Ovary (tissue), 9 donors: ENCODE measurements around the gene TM4SF4. TPM values are rescaled to one million over a fixed set of nuclear protein-coding genes. Genes with fewer than 3 reads are reported as not detected.
A peak's percentile ranks its signal among the peaks of the same experiment; 100 is the strongest.

Experiments used
- DNase-seq, 5 donors: peaks; one replicate each; pipeline ENCODE4 v3.0.0-alpha.2; 2019 to 2020
- H3K27ac ChIP-seq, 2 donors: fragments of 200-600 bp; one replicate each; pipeline versions ENCODE4 v1.5.1 to v1.8.0; 2019 to 2022
- H3K27me3 ChIP-seq: fragments of 200-600 bp; one replicate; pipeline ENCODE4 v1.8.0; 2022
- H3K36me3 ChIP-seq: fragments of 200-600 bp; sonication (generic); one replicate; pipeline ENCODE4 v1.5.1; 2019
- H3K4me1 ChIP-seq: one replicate; pipeline ENCODE4 v1.8.1; 2013; ENCODE audit warnings: mild to moderate bottlenecking, moderate library complexity; ENCODE audit not compliant: insufficient read depth
- H3K4me3 ChIP-seq: fragments of 200-600 bp; sonication (generic); one replicate; pipeline ENCODE4 v1.5.1; 2017
- H3K9me3 ChIP-seq, 2 donors: fragments of 200-600 bp in 1 of 2; sonication (generic) in 1 of 2; one replicate each; pipeline versions ENCODE4 v1.5.1 to v1.8.1; 2013 to 2019; ENCODE audit warnings: mild to moderate bottlenecking in 1 of 2, moderate library complexity in 1 of 2
- EP300 ChIP-seq: sonication (generic); formaldehyde crosslinking; IDR thresholded peaks from one replicate; pipeline ENCODE4 v1.6.1; 2017; ENCODE audit warnings: antibody characterized with exemption
- POLR2A ChIP-seq: fragments of 450-650 bp; IDR thresholded peaks from one replicate; pipeline ENCODE4 v1.6.1; 2017; ENCODE audit warnings: antibody characterized with exemption, mild to moderate bottlenecking, moderate library complexity
- WGBS, 3 donors: extraction: QIAGEN DNeasy Blood & Tissue Kit in 1 of 3; methylation state at CpG; one replicate each; pipeline versions ENCODE4 v1.1.5 to v1.1.7; 2013 to 2017; 5-methylcytosine and 5-hydroxymethylcytosine counted together
- intact Hi-C, 4 donors: fragments of 100-400 bp; cut with DNase I; formaldehyde crosslinking; loops; one replicate each; pipeline versions ENCODE4 v1.11.0 to v1.15.1; 2022 to 2023
- polyA plus RNA-seq, 2 donors: library from polyadenylated mRNA; stranded (reverse); fragments of 200-250 nt in 1 of 2; fragments of 350-450 nt in 1 of 2; fragmentation: Illumina TruSeq in 1 of 2; extraction: RNeasy Lipid Tissue Mini Kit (QIAGEN cat#74804) in 1 of 2; gene quantifications; one replicate each; pipeline ENCODE4 v1.2.3, GENCODE V29; 2013 to 2014
- total RNA-seq, 7 donors: library from RNA; depleted of rRNA in 2 of 7; stranded (reverse); fragments of >200 nt in 2 of 7; fragmentation: NEBNext Ultra II Directional in 3 of 7; extraction: Animal tissue kit (Norgen Biotek cat#: 25700) in 3 of 7; gene quantifications; one replicate each; pipeline versions ENCODE4 v1.1.0 to v1.2.4, GENCODE V29; 2016 to 2023
- TF ChIP-seq, protein P1 (sequence below), 3 donors: fragments of 450-650 bp in 2 of 3; fragments of 200-600 bp in 1 of 3; IDR thresholded peaks; one replicate each; pipeline versions ENCODE4 v1.5.1 to v1.8.0; 2016 to 2022; ENCODE audit warnings: antibody characterized with exemption in 3 of 3, mild to moderate bottlenecking in 1 of 3
- donor health status: DM: no; HTN: no; CAD: no; lungs with moderate emphysema.
- donor health status: DM: no; HTN: no; CAD: no.
- donor health status: Bipolar disorder and iron deficiency.
- donor health status: DM: yes; HTN: yes; CAD: no.
- donor health status: DM: no; HTN: no; CAD: no.
- donor health status: DM: yes; HTN: yes; CAD: no.

TM4SF4 gene
- total and polyA plus RNA-seq, 9 donors = 0.10 to 6.9 (median 4.5) TPM; not detected in 4

DNA sequence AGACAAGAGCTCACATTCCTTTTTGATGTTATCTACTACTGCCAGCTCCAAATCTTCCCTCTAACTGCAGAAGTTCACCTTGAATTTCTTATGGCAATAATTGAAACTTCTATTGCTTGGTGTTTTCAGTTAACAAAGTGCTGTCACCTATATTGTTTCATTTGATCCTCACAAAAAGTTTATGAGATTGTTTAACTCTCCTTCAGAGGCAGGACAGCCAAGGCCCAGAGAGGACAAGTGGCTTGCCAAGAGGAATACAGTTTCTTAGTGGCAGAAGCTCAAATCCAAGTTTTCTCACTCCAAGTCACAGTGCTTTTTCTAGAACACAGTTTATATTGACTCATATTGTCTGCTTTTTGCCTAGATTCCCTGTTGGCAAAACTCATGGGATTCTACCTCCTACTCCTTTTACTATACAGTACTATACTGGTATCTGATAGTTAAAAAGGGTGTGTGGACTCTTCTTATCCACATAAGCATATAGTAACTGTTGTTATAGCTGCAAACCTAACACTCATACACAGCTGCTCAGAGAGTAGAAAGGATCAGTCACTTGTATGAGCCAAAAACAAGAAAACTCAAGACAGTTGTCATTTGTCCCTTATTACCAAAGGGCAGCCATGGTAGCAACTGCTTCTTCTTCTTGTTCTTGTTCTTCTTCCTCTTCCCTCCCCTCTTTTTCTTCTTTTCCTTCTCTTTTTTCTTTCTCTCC, 15.9 kb downstream of the TM4SF4 start:
- Histone ChIP-seq H3K9me3 (no peaks in the 10 kb centered on the region), H3K36me3 (no peaks in the 10 kb centered on the region), H3K27ac (no peak overlapping the region), H3K27me3 (no peaks in the 10 kb centered on the region), H3K4me3 (no peak overlapping the region), H3K4me1 (no peaks in the 10 kb centered on the region)
- no peak for DNase-seq
- intact Hi-C loops = loop anchor here in 1 of 4 donors (10.0 kb wide), 2 partner anchors 136 to 314 kb away; no protein-coding TSS in a partner anchor
- no peak for TF ChIP-seq POLR2A

DNA sequence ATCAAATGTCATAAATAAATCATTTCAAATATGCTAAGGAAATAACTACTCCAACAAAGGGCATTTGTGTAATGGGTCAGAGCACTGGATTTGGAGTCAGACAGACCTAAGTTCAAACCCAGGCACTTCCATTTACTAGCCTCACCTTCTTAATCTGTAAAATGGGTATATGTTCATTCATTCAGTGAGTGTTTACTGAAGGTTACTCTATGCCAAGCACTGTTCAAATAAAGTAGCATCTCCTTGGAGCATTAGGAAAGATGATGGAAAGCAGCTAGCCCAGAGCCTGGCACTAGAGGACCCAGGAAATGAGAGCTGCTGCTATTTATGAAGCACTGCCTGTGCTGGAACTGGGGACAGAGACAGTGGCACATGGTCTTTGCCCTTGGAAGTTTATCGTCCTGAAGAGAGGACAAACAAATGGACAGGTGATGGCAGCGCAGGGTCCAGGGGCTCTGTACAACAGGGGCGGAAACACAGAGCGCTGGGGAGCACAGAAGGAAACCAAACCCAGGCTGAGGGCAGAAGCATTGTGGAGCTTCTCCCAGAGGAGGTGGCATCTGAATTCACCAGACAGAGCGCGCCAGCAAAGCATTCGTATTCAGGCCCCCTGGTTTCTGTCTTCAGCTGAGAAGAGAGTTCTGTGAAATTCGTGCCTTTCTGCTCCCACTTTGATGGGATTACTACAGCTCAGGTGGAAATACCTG, 19.0 kb downstream of the TM4SF4 start:
- Histone ChIP-seq H3K4me3 (no peak overlapping the region), H3K4me1 (no peaks in the 10 kb centered on the region), H3K9me3 (no peaks in the 10 kb centered on the region), H3K27me3 (no peaks in the 10 kb centered on the region), H3K27ac (no peak overlapping the region), H3K36me3 (no peaks in the 10 kb centered on the region)
- TF ChIP-seq EP300 = no peak
- no peak for TF ChIP-seq POLR2A
- no peak for DNase-seq
- WGBS, 3 donors = 86 to 89% (median 88%) methylated on average over 8 of the region's 8 CpGs
- intact Hi-C loops = loop anchor here in 1 of 4 donors (10.0 kb wide), 2 partner anchors 139 to 311 kb away; no protein-coding TSS in a partner anchor

GRCh38 chr3:149494022-149494758, 19.7 kb downstream of the TM4SF4 start:
- Histone ChIP-seq H3K4me3 (no peak overlapping the region), H3K27ac (no peak overlapping the region), H3K36me3 (no peaks in the 10 kb centered on the region), H3K4me1 (no peaks in the 10 kb centered on the region), H3K9me3 (no peaks in the 10 kb centered on the region), H3K27me3 (no peaks in the 10 kb centered on the region)
- DNase-seq = peak; percentile 62 to 80 (median 71)
- TF ChIP-seq POLR2A (no peak), EP300 (no peak)
- TF ChIP-seq, protein P1, sequence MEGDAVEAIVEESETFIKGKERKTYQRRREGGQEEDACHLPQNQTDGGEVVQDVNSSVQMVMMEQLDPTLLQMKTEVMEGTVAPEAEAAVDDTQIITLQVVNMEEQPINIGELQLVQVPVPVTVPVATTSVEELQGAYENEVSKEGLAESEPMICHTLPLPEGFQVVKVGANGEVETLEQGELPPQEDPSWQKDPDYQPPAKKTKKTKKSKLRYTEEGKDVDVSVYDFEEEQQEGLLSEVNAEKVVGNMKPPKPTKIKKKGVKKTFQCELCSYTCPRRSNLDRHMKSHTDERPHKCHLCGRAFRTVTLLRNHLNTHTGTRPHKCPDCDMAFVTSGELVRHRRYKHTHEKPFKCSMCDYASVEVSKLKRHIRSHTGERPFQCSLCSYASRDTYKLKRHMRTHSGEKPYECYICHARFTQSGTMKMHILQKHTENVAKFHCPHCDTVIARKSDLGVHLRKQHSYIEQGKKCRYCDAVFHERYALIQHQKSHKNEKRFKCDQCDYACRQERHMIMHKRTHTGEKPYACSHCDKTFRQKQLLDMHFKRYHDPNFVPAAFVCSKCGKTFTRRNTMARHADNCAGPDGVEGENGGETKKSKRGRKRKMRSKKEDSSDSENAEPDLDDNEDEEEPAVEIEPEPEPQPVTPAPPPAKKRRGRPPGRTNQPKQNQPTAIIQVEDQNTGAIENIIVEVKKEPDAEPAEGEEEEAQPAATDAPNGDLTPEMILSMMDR (IDR thresholded peaks at IDR 0.05) = peak; percentile 65 to 77 (median 72)
- WGBS, 3 donors = 29 to 36% (median 35%) methylated on average over 11 of the region's 11 CpGs
- intact Hi-C loops = loop anchor here in 1 of 4 donors (10.0 kb wide), 2 partner anchors 139 to 311 kb away; no protein-coding TSS in a partner anchor

- intact Hi-C loops = loop anchor here in 1 of 4 donors (10.0 kb wide), 2 partner anchors 140 to 310 kb away; no protein-coding TSS in a partner anchor
Observed at GRCh38 chr3:149494759-149495580, 20.5 kb downstream of the TM4SF4 start.

More at GRCh38 chr3:149494759-149495580, 20.5 kb downstream of the TM4SF4 start:
- H3K36me3 ChIP-seq = no peaks in the 10 kb centered on the region
- DNase-seq = no peak
- WGBS, 3 donors = 69 to 94% (median 90%) methylated on average over 6 of the region's 6 CpGs
- H3K27me3 ChIP-seq = no peaks in the 10 kb centered on the region
- no peak overlapping the region for H3K4me3 ChIP-seq
- H3K9me3 ChIP-seq = no peaks in the 10 kb centered on the region
- no peaks in the 10 kb centered on the region for H3K4me1 ChIP-seq
- H3K27ac ChIP-seq = no peak overlapping the region
- no peak for TF ChIP-seq POLR2A
- TF ChIP-seq, protein P1 (IDR thresholded peaks at IDR 0.05) = no peak
- TF ChIP-seq EP300 = no peak
